Activated B cell treated with CpG ODN at 0.5 μM for 24 hours (primary cell): ENCODE results near the gene CLCF1. TPM values are rescaled to one million over a fixed set of nuclear protein-coding genes. Genes with fewer than 3 reads are reported as not detected.

Source experiments
- ATAC-seq: fragments of 200-7000 bp; cut with Tn5 transposase; one replicate; pipeline ENCODE4 v1.10.0; 2021; ENCODE audit warnings: low read depth, mild to moderate bottlenecking, moderate library complexity
- CTCF ChIA-PET: fragments of 350-600 bp; sonication (Branson Sonifier 250); formaldehyde crosslinking; loops from one replicate; lab custom pipeline; 2021; ENCODE audit warnings: antibody characterized with exemption; lab: Charles Lee
- POLR2A ChIA-PET: fragments of 350-600 bp; sonication (Branson Sonifier 250); formaldehyde crosslinking; loops from one replicate; lab custom pipeline; 2021; ENCODE audit warnings: antibody characterized with exemption; lab: Charles Lee
- DNase-seq: peaks from one replicate; pipeline ENCODE4 v3.0.0; 2022
- H3K27ac Mint-ChIP-seq: one replicate; pipeline ENCODE4 v1.8.0; 2020; ENCODE audit warnings: mixed read lengths
- H3K27me3 Mint-ChIP-seq: one replicate; pipeline ENCODE4 v1.8.0; 2021; ENCODE audit warnings: mixed read lengths
- H3K36me3 Mint-ChIP-seq: one replicate; pipeline ENCODE4 v1.8.0; 2021; ENCODE audit warnings: low read depth, mixed read lengths
- H3K4me1 Mint-ChIP-seq: one replicate; pipeline ENCODE4 v1.8.0; 2021; ENCODE audit warnings: mixed read lengths
- H3K4me3 Mint-ChIP-seq: one replicate; pipeline ENCODE4 v1.8.0; 2020; ENCODE audit warnings: mild to moderate bottlenecking, mixed read lengths
- H3K9me3 Mint-ChIP-seq: one replicate; pipeline ENCODE4 v1.8.0; 2020; ENCODE audit warnings: mixed read lengths
- CTCF ChIP-seq: fragments of 200-600 bp; IDR thresholded peaks from one replicate; pipeline ENCODE4 v1.8.0; 2022; ENCODE audit warnings: antibody characterized with exemption, mild to moderate bottlenecking
- intact Hi-C: fragments of 100-400 bp; cut with micrococcal nuclease; formaldehyde crosslinking; loops from one replicate; pipeline ENCODE4 v1.15.1; 2024
- total RNA-seq: library from RNA; stranded (reverse); gene quantifications from 2 replicates; pipeline ENCODE4 v1.2.3, GENCODE V29; 2022

Gene CLCF1
- total RNA-seq, 1 donor from 2014 or later = 30.7 TPM

- POLR2A ChIA-PET = interaction anchor here (0.6 to 4.9 kb wide), 21 partner anchors 10 to 242 kb away, joined by 3 to 65 read pairs (median 5); partner anchors contain the start of genes CLCF1, GRK2, POLD4 and PPP1CA
- peaks cover 52% of the 10 kb centered on the region for H3K4me1 Mint-ChIP-seq
- intact Hi-C loops = no loop called here
Observed at GRCh38 chr11:67344264-67344663, 29.1 kb downstream of the CLCF1 start.

GRCh38 chr11:67337257-67337656 is 36.1 kb downstream of the CLCF1 start:
- POLR2A ChIA-PET = no interaction called here
- intact Hi-C loops = no loop called here

More at GRCh38 chr11:67344264-67344663, 29.1 kb downstream of the CLCF1 start:
- no peaks in the 10 kb centered on the region for H3K36me3 Mint-ChIP-seq
- no peak for TF ChIP-seq CTCF
- no peaks in the 10 kb centered on the region for H3K27me3 Mint-ChIP-seq
- H3K4me3 Mint-ChIP-seq = peak overlapping the region; percentile 74
- H3K27ac Mint-ChIP-seq = peak overlapping the region; percentile 88
- ATAC-seq (peak; percentile 64), DNase-seq (no peak)
- CTCF ChIA-PET = interaction anchor here (2.8 to 7.4 kb wide), 5 partner anchors 11 to 36 kb away, joined by 13 to 200 read pairs (median 31); partner anchors contain the start of genes CLCF1 and POLD4
- no peaks in the 10 kb centered on the region for H3K9me3 Mint-ChIP-seq

GRCh38 chr11:67332081-67332691 is 41.2 kb downstream of the CLCF1 start:
- no peak overlapping the region for H3K4me3 Mint-ChIP-seq
- ChIA-PET CTCF (no interaction called here), POLR2A (interaction anchor here (0.8 to 2.7 kb wide), 3 partner anchors 13 to 92 kb away, joined by 3 to 14 read pairs (median 3); no protein-coding TSS in a partner anchor)
- no peaks in the 10 kb centered on the region for H3K27me3 Mint-ChIP-seq
- TF ChIP-seq CTCF = no peak
- H3K4me1 Mint-ChIP-seq = no peaks in the 10 kb centered on the region
- ATAC-seq = no peak
- DNase-seq = no peak
- H3K9me3 Mint-ChIP-seq = no peaks in the 10 kb centered on the region
- intact Hi-C loops = no loop called here
- H3K36me3 Mint-ChIP-seq = peaks cover 8% of the 10 kb centered on the region
- H3K27ac Mint-ChIP-seq = no peak overlapping the region

More at GRCh38 chr11:67337257-67337656, 36.1 kb downstream of the CLCF1 start:
- Mint-ChIP-seq H3K4me3 (no peak overlapping the region), H3K36me3 (peaks cover 6% of the 10 kb centered on the region), H3K4me1 (no peaks in the 10 kb centered on the region), H3K27ac (no peak overlapping the region), H3K9me3 (no peaks in the 10 kb centered on the region), H3K27me3 (no peaks in the 10 kb centered on the region)
- DNase-seq = no peak
- no peak for ATAC-seq
- no peak for TF ChIP-seq CTCF
- CTCF ChIA-PET = interaction anchor here (0.6 to 0.7 kb wide), 2 partner anchors 14 to 263 kb away, joined by 3 to 4 read pairs; no protein-coding TSS in a partner anchor

- no peak overlapping the region for H3K27ac Mint-ChIP-seq
Observed at GRCh38 chr11:67323526-67323925, 49.9 kb downstream of the CLCF1 start.

More at GRCh38 chr11:67323526-67323925, 49.9 kb downstream of the CLCF1 start:
- ChIA-PET CTCF (interaction anchor here (1.0 kb wide), 2 partner anchors 19 to 28 kb away, joined by 3 read pairs; no protein-coding TSS in a partner anchor), POLR2A (interaction anchor here (0.6 kb wide), 1 partner anchor 313 kb away, joined by 7 read pairs; no protein-coding TSS in a partner anchor)
- peaks cover 7% of the 10 kb centered on the region for H3K4me1 Mint-ChIP-seq
- intact Hi-C loops = no loop called here
- no peak for ATAC-seq
- no peaks in the 10 kb centered on the region for H3K9me3 Mint-ChIP-seq
- H3K36me3 Mint-ChIP-seq = peaks cover 11% of the 10 kb centered on the region
- DNase-seq = no peak
- no peak for TF ChIP-seq CTCF
- H3K27me3 Mint-ChIP-seq = no peaks in the 10 kb centered on the region
- H3K4me3 Mint-ChIP-seq = no peak overlapping the region
